ENCODE measurements around the gene NDOR1. TPM values are rescaled to one million over a fixed set of nuclear protein-coding genes. Genes with fewer than 3 reads are reported as not detected.

NDOR1 gene
- total RNA-seq, 3 donors from 2014 or later (not counting 1 experiment from before 2014, with no cell fraction given), result 31.1 to 36.0 (median 31.9) TPM

DNA sequence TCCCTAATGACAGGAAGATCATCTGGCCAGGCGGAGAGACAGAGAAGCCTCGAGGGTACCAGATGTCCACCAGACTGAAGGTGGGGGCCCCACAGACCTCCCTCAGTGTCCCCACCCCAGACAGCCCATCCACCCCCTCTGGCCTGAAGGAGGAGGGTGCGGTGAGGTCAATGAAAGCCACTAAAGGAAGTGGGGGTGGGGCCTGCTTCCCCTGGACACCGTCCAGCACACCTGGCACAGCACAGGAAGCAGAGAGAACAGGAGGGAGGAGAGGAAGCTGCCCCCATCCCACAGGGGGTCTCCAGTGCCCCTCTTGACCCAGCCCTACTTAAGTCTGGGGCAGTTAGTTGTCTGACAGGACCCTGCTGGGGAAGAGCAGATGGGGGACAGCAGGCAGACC, 46.9 kb upstream of the NDOR1 start:
- Histone ChIP-seq H3K27me3 (ENCODE audit: control insufficient read depth, insufficient read depth, low read length) (peaks cover 42% of the 10 kb centered on the region), H3K27ac (ENCODE audit: low read length) (no peak overlapping the region), H3K36me3 (ENCODE audit: control insufficient read depth, insufficient read depth, low read length) (no peaks in the 10 kb centered on the region), H3K4me1 (ENCODE audit: control insufficient read depth, insufficient read depth, low read length) (peaks cover 44% of the 10 kb centered on the region), H3K4me3 (ENCODE audit: low read length) (no peak overlapping the region), H3K9me3 (ENCODE audit: control insufficient read depth, insufficient read depth, low read length) (no peaks in the 10 kb centered on the region)
- Mint-ChIP-seq H3K36me3 (no peaks in the 10 kb centered on the region), H3K4me3 (no peak overlapping the region), H3K9me3 (no peaks in the 10 kb centered on the region), H3K4me1 (peaks cover 0 to 5% of the 10 kb centered on the region in 2 donors), H3K27me3 (ENCODE audit: low read depth in 2 of 2) (peaks cover 24 to 27% of the 10 kb centered on the region in 2 donors), H3K27ac (no peak overlapping the region)
- intact Hi-C loops (cut with micrococcal nuclease), result no loop called here
- WGBS (ENCODE audit: insufficient coverage), result 32% methylated on average over 3 of the region's 4 CpGs
- TF ChIP-seq, protein P1, sequence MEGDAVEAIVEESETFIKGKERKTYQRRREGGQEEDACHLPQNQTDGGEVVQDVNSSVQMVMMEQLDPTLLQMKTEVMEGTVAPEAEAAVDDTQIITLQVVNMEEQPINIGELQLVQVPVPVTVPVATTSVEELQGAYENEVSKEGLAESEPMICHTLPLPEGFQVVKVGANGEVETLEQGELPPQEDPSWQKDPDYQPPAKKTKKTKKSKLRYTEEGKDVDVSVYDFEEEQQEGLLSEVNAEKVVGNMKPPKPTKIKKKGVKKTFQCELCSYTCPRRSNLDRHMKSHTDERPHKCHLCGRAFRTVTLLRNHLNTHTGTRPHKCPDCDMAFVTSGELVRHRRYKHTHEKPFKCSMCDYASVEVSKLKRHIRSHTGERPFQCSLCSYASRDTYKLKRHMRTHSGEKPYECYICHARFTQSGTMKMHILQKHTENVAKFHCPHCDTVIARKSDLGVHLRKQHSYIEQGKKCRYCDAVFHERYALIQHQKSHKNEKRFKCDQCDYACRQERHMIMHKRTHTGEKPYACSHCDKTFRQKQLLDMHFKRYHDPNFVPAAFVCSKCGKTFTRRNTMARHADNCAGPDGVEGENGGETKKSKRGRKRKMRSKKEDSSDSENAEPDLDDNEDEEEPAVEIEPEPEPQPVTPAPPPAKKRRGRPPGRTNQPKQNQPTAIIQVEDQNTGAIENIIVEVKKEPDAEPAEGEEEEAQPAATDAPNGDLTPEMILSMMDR (IDR thresholded peaks at IDR 0.05), result no peak
- DNase-seq (no peak), ATAC-seq (no peak)

DNA sequence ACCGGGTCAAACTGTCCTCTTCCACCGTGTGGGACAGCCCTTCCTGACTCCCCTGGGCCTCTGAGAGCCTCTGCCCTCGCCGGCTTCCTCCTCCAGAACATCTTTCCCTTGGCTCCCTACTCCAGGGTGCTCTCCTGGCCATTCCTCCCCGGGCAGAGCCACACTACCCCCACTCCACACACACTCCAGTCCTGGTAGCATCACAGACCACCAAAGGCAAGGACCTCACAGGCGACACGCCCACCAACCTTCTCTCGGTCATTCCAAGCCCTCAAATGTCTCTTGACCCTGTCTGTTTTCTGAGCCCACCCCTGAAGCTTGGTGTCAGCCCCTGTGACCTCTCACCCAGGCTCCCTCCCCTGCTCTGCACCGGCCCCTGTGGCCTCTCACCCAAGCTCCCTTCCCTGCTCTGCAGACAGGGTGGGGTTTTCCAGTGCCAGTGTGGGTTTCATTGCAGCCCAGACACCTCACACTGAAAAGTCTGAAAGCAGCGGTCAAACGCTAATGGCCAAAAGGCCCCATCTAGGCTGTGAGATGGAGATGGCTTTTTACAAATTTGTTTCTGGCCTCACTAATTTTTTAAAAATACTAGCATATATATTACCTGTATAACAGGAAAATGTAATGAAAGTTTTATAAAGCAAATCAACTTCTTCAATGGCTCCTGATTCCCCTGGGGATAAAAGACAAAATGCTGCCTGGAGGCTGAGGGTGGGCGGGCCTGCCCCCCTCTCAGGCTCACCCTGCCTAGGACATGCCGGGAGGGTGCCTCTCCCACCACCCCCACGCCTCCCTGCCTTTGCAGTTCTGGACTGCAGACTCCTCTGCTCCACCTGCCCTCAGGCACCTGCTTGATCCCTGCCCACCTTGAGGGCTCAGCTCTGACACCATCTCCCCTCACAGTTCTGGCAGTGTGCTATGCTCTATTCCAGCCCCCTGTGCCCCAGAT, 46.1 kb upstream of the NDOR1 start:
- H3K27me3 Mint-ChIP-seq (ENCODE audit: low read depth in 2 of 2), result peaks cover 25 to 32% of the 10 kb centered on the region in 2 donors
- H3K9me3 Mint-ChIP-seq, result no peaks in the 10 kb centered on the region
- no peak overlapping the region for H3K27ac Mint-ChIP-seq
- Histone ChIP-seq H3K36me3 (ENCODE audit: control insufficient read depth, insufficient read depth, low read length) (no peaks in the 10 kb centered on the region), H3K4me1 (ENCODE audit: control insufficient read depth, insufficient read depth, low read length) (peaks cover 44% of the 10 kb centered on the region), H3K4me3 (ENCODE audit: low read length) (no peak overlapping the region), H3K27me3 (ENCODE audit: control insufficient read depth, insufficient read depth, low read length) (peaks cover 46% of the 10 kb centered on the region), H3K9me3 (ENCODE audit: control insufficient read depth, insufficient read depth, low read length) (no peaks in the 10 kb centered on the region), H3K27ac (ENCODE audit: low read length) (no peak overlapping the region)
- intact Hi-C loops (cut with micrococcal nuclease), result no loop called here
- ATAC-seq (no peak), DNase-seq (no peak)
- no peak overlapping the region for H3K4me3 Mint-ChIP-seq
- WGBS (ENCODE audit: insufficient coverage), result 40% methylated on average over 14 of the region's 14 CpGs
- TF ChIP-seq, protein P1 (IDR thresholded peaks at IDR 0.05), result no peak
- H3K36me3 Mint-ChIP-seq, result no peaks in the 10 kb centered on the region
- peaks cover 0 to 5% of the 10 kb centered on the region in 2 donors for H3K4me1 Mint-ChIP-seq

DNA sequence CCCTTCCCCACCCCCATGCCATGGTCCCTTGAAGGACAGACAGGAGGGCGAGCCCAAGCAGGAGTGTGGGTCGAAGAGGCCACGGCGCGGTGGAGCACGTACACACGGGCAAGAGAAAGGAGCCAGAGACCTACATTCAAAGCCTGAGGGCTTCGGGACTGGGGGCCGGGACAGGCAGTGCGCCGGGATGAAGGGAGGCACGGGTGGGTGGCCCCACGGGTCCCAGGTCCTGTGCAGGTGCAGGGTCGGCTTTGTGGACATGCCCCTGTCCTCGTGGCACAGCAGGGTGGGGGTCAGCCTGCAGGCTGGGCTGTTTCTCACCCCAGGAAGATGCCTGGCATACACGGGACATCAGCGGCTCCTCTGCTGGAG, 45.5 kb upstream of the NDOR1 start:
- H3K4me3 ChIP-seq (ENCODE audit: low read length), result no peak overlapping the region
- 69% methylated on average over 17 of the region's 17 CpGs for WGBS (ENCODE audit: insufficient coverage)
- ATAC-seq (no peak), DNase-seq (no peak)
- Mint-ChIP-seq H3K36me3 (no peaks in the 10 kb centered on the region), H3K4me1 (peaks cover 0 to 5% of the 10 kb centered on the region in 2 donors), H3K4me3 (no peak overlapping the region), H3K27ac (no peak overlapping the region), H3K27me3 (ENCODE audit: low read depth in 2 of 2) (peaks cover 31 to 37% of the 10 kb centered on the region in 2 donors), H3K9me3 (no peaks in the 10 kb centered on the region)
- intact Hi-C loops (cut with micrococcal nuclease), result no loop called here
- no peaks in the 10 kb centered on the region for H3K9me3 ChIP-seq (ENCODE audit: control insufficient read depth, insufficient read depth, low read length)
- no peaks in the 10 kb centered on the region for H3K36me3 ChIP-seq (ENCODE audit: control insufficient read depth, insufficient read depth, low read length)
- peaks cover 44% of the 10 kb centered on the region for H3K4me1 ChIP-seq (ENCODE audit: control insufficient read depth, insufficient read depth, low read length)
- TF ChIP-seq, protein P1 (IDR thresholded peaks at IDR 0.05), result no peak
- H3K27ac ChIP-seq (ENCODE audit: low read length), result no peak overlapping the region
- peaks cover 50% of the 10 kb centered on the region for H3K27me3 ChIP-seq (ENCODE audit: control insufficient read depth, insufficient read depth, low read length)
